Measurements from ENCODE around the gene FARP1. TPM values are rescaled to one million over a fixed set of nuclear protein-coding genes. Genes with fewer than 3 reads are reported as not detected.

FARP1 gene
- total and polyA plus RNA-seq, 2 of the 13 experiments (the other 11 are each of a cell fraction or from before 2014, with no cell fraction given) = 70.6 to 126 TPM

DNA sequence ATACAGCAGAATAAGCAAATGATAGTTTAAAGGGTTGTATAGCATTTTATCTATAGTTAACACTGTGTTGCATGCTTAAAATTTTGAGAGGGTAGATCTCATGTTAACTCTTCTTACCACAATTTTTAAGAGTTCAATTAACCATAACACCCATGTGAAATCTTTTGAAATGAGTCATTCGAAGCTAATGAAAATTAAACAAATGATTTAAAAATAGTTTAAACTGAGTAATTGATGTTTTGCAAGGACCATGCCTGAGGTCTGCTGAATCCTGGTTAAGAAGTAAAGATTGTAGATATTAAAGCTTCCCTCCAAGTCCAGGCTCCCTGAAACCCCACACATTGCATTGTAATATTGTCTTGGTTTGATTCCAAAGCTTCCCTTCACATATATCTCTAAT is 210.9 kb downstream of the FARP1 start:
- Histone ChIP-seq H3K4me2 (ENCODE audit: low read depth, low read length) (no peak overlapping the region), H2AFZ (ENCODE audit: low read length) (no peak overlapping the region), H3K27ac (ENCODE audit: extremely low read length, insufficient read depth, low read length) (no peak overlapping the region), H3K27me3 (ENCODE audit: control insufficient read depth in 1 of 2, insufficient read depth in 2 of 2, low read length in 2 of 2) (no peaks in the 10 kb centered on the region), H3K4me3 (replicated peaks in 1 of 3; ENCODE audit: insufficient read depth in 1 of 3, low read depth in 2 of 3, low read length in 3 of 3) (no peak overlapping the region), H4K20me1 (ENCODE audit: insufficient read depth, low read length) (peaks cover 31% of the 10 kb centered on the region), H3K79me2 (ENCODE audit: insufficient read depth, low read length) (peaks cover 65% of the 10 kb centered on the region), H3K9ac (ENCODE audit: insufficient read depth, low read depth, low read length) (no peak overlapping the region), H3K4me1 (ENCODE audit: insufficient read depth, low read length) (no peaks in the 10 kb centered on the region), H3K36me3 (replicated peaks in 1 of 2; ENCODE audit: control insufficient read depth in 1 of 2, insufficient read depth in 2 of 2, low read length in 2 of 2) (peaks cover 14 to 32% of the 10 kb centered on the region in 2 experiments), H3K9me3 (ENCODE audit: low read length) (no peaks in the 10 kb centered on the region)
- ChIA-PET CTCF (ENCODE audit: low intra/inter-chr PET ratio, low total read pairs) (no interaction called here), POLR2A (no interaction called here)
- WGBS (ENCODE audit: low lambda C conversion rate) = 98% methylated on average over 1 of the region's 1 CpG
- in situ Hi-C loops (cut with HindIII; ENCODE audit: extremely low pct_ligation_motif_present, low pct_unique_long_range_greater_than_20kb) = no loop called here
- DNase-seq (ENCODE audit: low spot score) (no peak), ATAC-seq (no peak), FAIRE-seq (no peak)
- no TSS peak for BruUV-seq (replicated peaks)
- intact Hi-C loops (cut with micrococcal nuclease; ENCODE audit: unreplicated experiment) = no loop called here
- TF ChIP-seq SP140L (CRISPR knock-in tag; IDR thresholded peaks at IDR 0.05; ENCODE audit: borderline replicate concordance) (no peak), NR3C1 (CRISPR knock-in tag; IDR thresholded peaks at IDR 0.05) (no peak), ZNF513 (CRISPR knock-in tag; conservative IDR thresholded peaks at IDR 0.05) (no peak), SP1 (IDR thresholded peaks at IDR 0.05) (no peak), SP1 (CRISPR knock-in tag; IDR thresholded peaks at IDR 0.05) (no peak), ZNF788 (CRISPR knock-in tag; IDR thresholded peaks at IDR 0.05; ENCODE audit: borderline replicate concordance) (no peak), SRY (CRISPR knock-in tag; IDR thresholded peaks at IDR 0.05) (no peak), DDIT3 (CRISPR knock-in tag; IDR thresholded peaks at IDR 0.05) (no peak), FOSL1 (CRISPR knock-in tag; IDR thresholded peaks at IDR 0.05; ENCODE audit: borderline replicate concordance) (no peak), NR2C2 (CRISPR knock-in tag; IDR thresholded peaks at IDR 0.05; ENCODE audit: borderline replicate concordance) (no peak), ZNF574 (CRISPR knock-in tag; IDR thresholded peaks at IDR 0.05) (no peak), ZNF12 (CRISPR knock-in tag; IDR thresholded peaks at IDR 0.05) (no peak), ZNF230 (CRISPR knock-in tag; IDR thresholded peaks at IDR 0.05) (no peak)
- TF ChIP-seq, protein P1, sequence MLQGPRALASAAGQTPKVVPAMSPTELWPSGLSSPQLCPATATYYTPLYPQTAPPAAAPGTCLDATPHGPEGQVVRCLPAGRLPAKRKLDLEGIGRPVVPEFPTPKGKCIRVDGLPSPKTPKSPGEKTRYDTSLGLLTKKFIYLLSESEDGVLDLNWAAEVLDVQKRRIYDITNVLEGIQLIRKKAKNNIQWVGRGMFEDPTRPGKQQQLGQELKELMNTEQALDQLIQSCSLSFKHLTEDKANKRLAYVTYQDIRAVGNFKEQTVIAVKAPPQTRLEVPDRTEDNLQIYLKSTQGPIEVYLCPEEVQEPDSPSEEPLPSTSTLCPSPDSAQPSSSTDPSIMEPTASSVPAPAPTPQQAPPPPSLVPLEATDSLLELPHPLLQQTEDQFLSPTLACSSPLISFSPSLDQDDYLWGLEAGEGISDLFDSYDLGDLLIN (CRISPR knock-in tag; IDR thresholded peaks at IDR 0.05; ENCODE audit: borderline replicate concordance) = no peak
- TF ChIP-seq, protein P2, sequence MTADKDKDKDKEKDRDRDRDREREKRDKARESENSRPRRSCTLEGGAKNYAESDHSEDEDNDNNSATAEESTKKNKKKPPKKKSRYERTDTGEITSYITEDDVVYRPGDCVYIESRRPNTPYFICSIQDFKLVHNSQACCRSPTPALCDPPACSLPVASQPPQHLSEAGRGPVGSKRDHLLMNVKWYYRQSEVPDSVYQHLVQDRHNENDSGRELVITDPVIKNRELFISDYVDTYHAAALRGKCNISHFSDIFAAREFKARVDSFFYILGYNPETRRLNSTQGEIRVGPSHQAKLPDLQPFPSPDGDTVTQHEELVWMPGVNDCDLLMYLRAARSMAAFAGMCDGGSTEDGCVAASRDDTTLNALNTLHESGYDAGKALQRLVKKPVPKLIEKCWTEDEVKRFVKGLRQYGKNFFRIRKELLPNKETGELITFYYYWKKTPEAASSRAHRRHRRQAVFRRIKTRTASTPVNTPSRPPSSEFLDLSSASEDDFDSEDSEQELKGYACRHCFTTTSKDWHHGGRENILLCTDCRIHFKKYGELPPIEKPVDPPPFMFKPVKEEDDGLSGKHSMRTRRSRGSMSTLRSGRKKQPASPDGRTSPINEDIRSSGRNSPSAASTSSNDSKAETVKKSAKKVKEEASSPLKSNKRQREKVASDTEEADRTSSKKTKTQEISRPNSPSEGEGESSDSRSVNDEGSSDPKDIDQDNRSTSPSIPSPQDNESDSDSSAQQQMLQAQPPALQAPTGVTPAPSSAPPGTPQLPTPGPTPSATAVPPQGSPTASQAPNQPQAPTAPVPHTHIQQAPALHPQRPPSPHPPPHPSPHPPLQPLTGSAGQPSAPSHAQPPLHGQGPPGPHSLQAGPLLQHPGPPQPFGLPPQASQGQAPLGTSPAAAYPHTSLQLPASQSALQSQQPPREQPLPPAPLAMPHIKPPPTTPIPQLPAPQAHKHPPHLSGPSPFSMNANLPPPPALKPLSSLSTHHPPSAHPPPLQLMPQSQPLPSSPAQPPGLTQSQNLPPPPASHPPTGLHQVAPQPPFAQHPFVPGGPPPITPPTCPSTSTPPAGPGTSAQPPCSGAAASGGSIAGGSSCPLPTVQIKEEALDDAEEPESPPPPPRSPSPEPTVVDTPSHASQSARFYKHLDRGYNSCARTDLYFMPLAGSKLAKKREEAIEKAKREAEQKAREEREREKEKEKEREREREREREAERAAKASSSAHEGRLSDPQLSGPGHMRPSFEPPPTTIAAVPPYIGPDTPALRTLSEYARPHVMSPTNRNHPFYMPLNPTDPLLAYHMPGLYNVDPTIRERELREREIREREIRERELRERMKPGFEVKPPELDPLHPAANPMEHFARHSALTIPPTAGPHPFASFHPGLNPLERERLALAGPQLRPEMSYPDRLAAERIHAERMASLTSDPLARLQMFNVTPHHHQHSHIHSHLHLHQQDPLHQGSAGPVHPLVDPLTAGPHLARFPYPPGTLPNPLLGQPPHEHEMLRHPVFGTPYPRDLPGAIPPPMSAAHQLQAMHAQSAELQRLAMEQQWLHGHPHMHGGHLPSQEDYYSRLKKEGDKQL (CRISPR knock-in tag; IDR thresholded peaks at IDR 0.05; ENCODE audit: low read depth) = no peak

Data from HepG2 (cell line).